H1 (cell line): ENCODE results near the gene CUTA. TPM values are rescaled to one million over a fixed set of nuclear protein-coding genes. Genes with fewer than 3 reads are reported as not detected.

Experiments used
- CBX8 ChIP-seq: fragments of 300-800, 300-1000 bp; sonication (generic); IDR thresholded peaks from 2 replicates; pipeline ENCODE4 v1.7.1; 2016; ENCODE audit warnings: low read depth, low read length, borderline replicate concordance
- CHD1 ChIP-seq: IDR thresholded peaks from 2 replicates; pipeline ENCODE4 v1.6.1; 2012; ENCODE audit warnings: low read depth, low read length, improper control_type of control experiment
- CHD2 ChIP-seq: IDR thresholded peaks from 2 replicates; pipeline ENCODE4 v1.6.1; 2012; ENCODE audit warnings: low read length, improper control_type of control experiment
- CTCF ChIP-seq, 3 experiments: IDR thresholded peaks; 1 replicate in 2 of 3; 2 replicates in 1 of 3; pipeline versions ENCODE4 v1.5.1 to v1.6.1; 2011; ENCODE audit warnings: low read length in 3 of 3, mild to moderate bottlenecking in 3 of 3, inconsistent platforms in 2 of 3, low read depth in 1 of 3, moderate library complexity in 1 of 3; ENCODE audit not compliant: insufficient read depth in 1 of 3; ENCODE audit errors: control extremely low read depth in 1 of 3
- KDM1A ChIP-seq: fragments of 200-600, 300-600 bp; sonication (generic); IDR thresholded peaks from 2 replicates; pipeline ENCODE4 v1.7.1; 2016; ENCODE audit warnings: mild to moderate bottlenecking, low read length, borderline replicate concordance
- MAFK ChIP-seq: IDR thresholded peaks from 2 replicates; pipeline ENCODE4 v1.6.1; 2012; ENCODE audit warnings: low read depth, mild to moderate bottlenecking, improper control_type of control experiment, low read length
- SP1 ChIP-seq: IDR thresholded peaks from 2 replicates; pipeline ENCODE4 v1.6.1; 2011; ENCODE audit warnings: low read depth, low read length
- polyA plus RNA-seq, 7 experiments: library from polyadenylated mRNA; depleted of rRNA in 3 of 7; stranded (reverse) in 5 of 7; unstranded in 2 of 7; fragments of >200 nt in 5 of 7; fragments of 200-250 nt in 2 of 7; gene quantifications; 1 replicate in 5 of 7; 2 replicates in 1 of 7; 4 replicates in 1 of 7; pipeline versions ENCODE4 v1.2.1 to v1.2.3, GENCODE V29; 2011 to 2013; ENCODE audit warnings: missing spikeins in 2 of 7, mixed read lengths in 2 of 7
- total RNA-seq: library from RNA; stranded (reverse); fragmentation: NEBNext Ultra II Directional; extraction: Animal tissue kit (Norgen Biotek cat#: 25700); gene quantifications from 2 replicates; pipeline ENCODE4 v1.2.1, GENCODE V29; 2021

Gene CUTA
- total and polyA plus RNA-seq, 2 of the 8 experiments (the other 6 are each of a cell fraction or from before 2014, with no cell fraction given): 297 to 460 TPM

DNA sequence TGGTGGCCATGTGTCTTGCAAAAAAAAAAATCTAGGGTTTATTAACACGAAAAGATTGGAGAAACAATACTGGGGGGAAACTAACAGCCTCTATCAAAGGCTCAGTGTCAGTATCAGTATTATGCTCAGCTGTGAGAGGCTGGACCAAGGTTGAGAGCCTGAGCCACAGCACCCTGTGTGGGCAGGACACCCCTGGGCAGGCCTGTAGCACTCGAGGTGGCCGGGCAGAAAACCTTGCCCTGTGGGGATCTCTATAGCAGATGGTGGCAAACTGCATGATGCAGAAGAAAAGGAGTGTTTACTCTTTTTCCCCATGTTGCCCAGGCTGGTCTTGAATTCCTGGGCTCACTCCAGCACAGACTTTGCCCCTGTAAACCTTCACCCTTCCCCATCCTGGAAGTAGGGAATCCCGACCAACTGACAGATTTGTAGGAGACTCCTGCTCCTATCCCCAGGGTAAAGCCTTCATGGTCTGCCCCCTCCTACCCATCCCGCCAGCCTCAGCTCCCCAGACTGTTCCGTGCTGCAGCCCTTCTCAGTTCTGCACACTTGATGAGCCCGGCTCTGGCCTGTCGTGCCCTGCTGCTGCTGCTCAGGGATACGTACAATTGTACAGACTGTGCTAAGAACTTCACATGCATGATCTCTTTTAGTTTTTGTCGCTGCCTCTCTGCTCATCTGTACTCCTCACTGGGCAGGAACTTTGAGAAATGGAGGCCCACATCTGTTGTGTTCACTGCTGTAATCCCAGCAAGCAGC lies 34.3 kb downstream of the CUTA start (continued):
- TF ChIP-seq CTCF (IDR thresholded peaks at IDR 0.05; ENCODE audit: control extremely low read depth in 1 of 3, insufficient read depth in 1 of 3, low read depth in 1 of 3, low read length in 3 of 3): no peak
- no peak for TF ChIP-seq KDM1A
- no peak for TF ChIP-seq MAFK
- no peak for TF ChIP-seq SP1
- no peak for TF ChIP-seq CHD2
- TF ChIP-seq CBX8: no peak
- TF ChIP-seq CHD1: no peak
